HCT116 (cell line): ENCODE measurements around the gene ESD. TPM values are rescaled to one million over a fixed set of nuclear protein-coding genes. Genes with fewer than 3 reads are reported as not detected.

Experiments used
- ATAC-seq: fragments of 200-7000 bp; cut with Tn5 transposase; 2 replicates; pipeline ENCODE4 v1.9.1; 2020; ENCODE audit warnings: mild to moderate bottlenecking, moderate library complexity
- BruUV-seq: library from RNA; stranded (reverse); fragments of 400-500 nt; replicated peaks from 2 replicates; lab custom pipeline; 2021; lab: Mats Ljungman, UMichigan
- CTCF ChIA-PET: fragments of 300-600 bp; sonication (Branson Sonifier 250); formaldehyde crosslinking; loops from one replicate; lab custom pipeline; 2021; ENCODE audit warnings: antibody characterized with exemption; lab: Charles Lee
- POLR2A ChIA-PET: fragments of 300-600, 350-600 bp; sonication (Branson Sonifier 250); formaldehyde crosslinking; loops from one replicate; lab custom pipeline; 2021; ENCODE audit warnings: antibody characterized with exemption; lab: Charles Lee
- RAD21 ChIA-PET, 2 experiments: fragments of 300-600 bp; sonication (Branson Sonifier 250); formaldehyde crosslinking; loops; one replicate each; lab custom pipeline; 2023; ENCODE audit warnings: low total read pairs in 2 of 2; ENCODE audit not compliant: uncharacterized antibody in 2 of 2, unreplicated experiment in 2 of 2, low non-redundant PET in 1 of 2; lab: Charles Lee
- DNase-seq: peaks from one replicate; pipeline ENCODE4 v3.0.0-alpha.2; 2010; ENCODE audit warnings: low read depth, low spot score
- H2AFZ ChIP-seq: fragments of 200-600 bp; shearing (Covaris generic), sonication (generic); 2 replicates; pipeline ENCODE4 v1.6.1; 2017; ENCODE audit warnings: low read depth, mixed run types, mixed read lengths, antibody characterized with exemption, low read length; ENCODE audit not compliant: poor library complexity, severe bottlenecking
- H3K27ac ChIP-seq: 2 replicates; pipeline ENCODE4 v1.5.1; 2012; ENCODE audit warnings: low read depth, low read length
- H3K27me3 ChIP-seq: fragments of 200-600 bp; sonication (generic); 2 replicates; pipeline ENCODE4 v1.6.1; 2016; ENCODE audit warnings: mixed run types, low read length, mixed read lengths; ENCODE audit not compliant: insufficient read depth
- H3K36me3 ChIP-seq, 2 experiments: fragments of 200-500 bp in 1 of 2; fragments of 200-600 bp in 1 of 2; sonication (Bioruptor generic) in 1 of 2; sonication (generic) in 1 of 2; 2 replicates each; pipeline versions ENCODE4 v1.5.1 to v1.6.1; 2014 to 2016; ENCODE audit warnings: low read length in 2 of 2, inconsistent platforms in 1 of 2, mixed read lengths in 1 of 2, mixed run types in 1 of 2; ENCODE audit not compliant: insufficient read depth in 2 of 2, control insufficient read depth in 1 of 2
- H3K4me1 ChIP-seq, 2 experiments: fragments of 200-600 bp in 1 of 2; sonication (generic) in 1 of 2; 2 replicates each; pipeline versions ENCODE4 v1.5.1 to v1.6.1; 2012 to 2017; ENCODE audit warnings: low read length in 2 of 2, inconsistent platforms in 1 of 2, mild to moderate bottlenecking in 1 of 2, mixed read lengths in 1 of 2, mixed run types in 1 of 2, moderate library complexity in 1 of 2; ENCODE audit not compliant: insufficient read depth in 2 of 2, control insufficient read depth in 1 of 2
- H3K4me2 ChIP-seq: fragments of 200-600 bp; sonication (generic); 2 replicates; pipeline ENCODE4 v1.6.1; 2017; ENCODE audit warnings: mixed run types, low read length, mixed read lengths
- H3K4me3 ChIP-seq, 2 experiments: fragments of 200-600 bp in 1 of 2; sonication (generic) in 1 of 2; replicated peaks in 1 of 2; 2 replicates each; pipeline ENCODE4 v1.5.1; 2011 to 2016; ENCODE audit warnings: low read length in 2 of 2, control low read depth in 1 of 2, low read depth in 1 of 2, mild to moderate bottlenecking in 1 of 2, mixed read lengths in 1 of 2, mixed run types in 1 of 2
- H3K79me2 ChIP-seq: fragments of 200-600 bp; sonication (generic); 2 replicates; pipeline ENCODE4 v1.6.1; 2017; ENCODE audit warnings: mild to moderate bottlenecking, mixed run types, low read length, moderate library complexity, mixed read lengths; ENCODE audit not compliant: insufficient read depth
- H3K9ac ChIP-seq: fragments of 200-600 bp; sonication (generic); 2 replicates; pipeline ENCODE4 v1.6.1; 2016; ENCODE audit warnings: low read length, mixed read lengths
- H3K9me2 ChIP-seq: fragments of 200-600 bp; sonication (generic), shearing (Covaris generic); 2 replicates; pipeline ENCODE4 v1.6.1; 2017; ENCODE audit warnings: mixed run types, mild to moderate bottlenecking, moderate library complexity; ENCODE audit not compliant: insufficient read depth
- H3K9me3 ChIP-seq, 2 experiments: fragments of 200-500 bp in 1 of 2; fragments of 200-600 bp in 1 of 2; sonication (Bioruptor generic) in 1 of 2; sonication (generic) in 1 of 2; 2 replicates each; pipeline ENCODE4 v1.6.1; 2014 to 2017; ENCODE audit warnings: low read length in 2 of 2, mixed read lengths in 2 of 2, inconsistent platforms in 1 of 2, low read depth in 1 of 2, mild to moderate bottlenecking in 1 of 2, mixed run types in 1 of 2, moderate library complexity in 1 of 2; ENCODE audit not compliant: control insufficient read depth in 1 of 2, insufficient read depth in 1 of 2
- H4K20me1 ChIP-seq: fragments of 200-600 bp; sonication (generic), shearing (Covaris generic); 2 replicates; pipeline ENCODE4 v1.6.1; 2017; ENCODE audit warnings: mixed run types, mild to moderate bottlenecking, moderate library complexity; ENCODE audit not compliant: insufficient read depth
- ATF3 ChIP-seq: IDR thresholded peaks from 2 replicates; pipeline ENCODE4 v1.6.1; 2012
- CBX3 ChIP-seq: IDR thresholded peaks from 2 replicates; pipeline ENCODE4 v1.6.1; 2012; ENCODE audit warnings: low read depth
- CEBPB ChIP-seq: IDR thresholded peaks from 2 replicates; pipeline ENCODE4 v1.6.1; 2012; ENCODE audit warnings: low read depth
- EZH2phosphoT487 ChIP-seq: fragments of 200-600 bp; IDR thresholded peaks from 2 replicates; pipeline ENCODE4 v1.6.1; 2018; ENCODE audit warnings: antibody characterized with exemption, borderline replicate concordance
- FOSL1 ChIP-seq: IDR thresholded peaks from 2 replicates; pipeline ENCODE4 v1.6.1; 2012; ENCODE audit warnings: low read depth
- JUND ChIP-seq: IDR thresholded peaks from 2 replicates; pipeline ENCODE4 v1.6.1; 2012
- RAD21 ChIP-seq: IDR thresholded peaks from 2 replicates; pipeline ENCODE4 v1.6.1; 2012; ENCODE audit warnings: low read depth, mild to moderate bottlenecking
- SIN3A ChIP-seq: IDR thresholded peaks from 2 replicates; pipeline ENCODE4 v1.6.1; 2012; ENCODE audit warnings: low read depth
- SP1 ChIP-seq: IDR thresholded peaks from 2 replicates; pipeline ENCODE4 v1.6.1; 2012; ENCODE audit warnings: low read depth
- TCF7L2 ChIP-seq: IDR thresholded peaks from 2 replicates; pipeline ENCODE4 v1.7.0; 2011; ENCODE audit warnings: borderline replicate concordance, inconsistent platforms; ENCODE audit not compliant: insufficient read depth, insufficient read length; ENCODE audit errors: extremely low read depth
- YY1 ChIP-seq: IDR thresholded peaks from 2 replicates; pipeline ENCODE4 v1.6.1; 2011; ENCODE audit warnings: low read length, low read depth, moderate library complexity, mild to moderate bottlenecking; ENCODE audit not compliant: insufficient replicate concordance; ENCODE audit errors: extremely low read depth
- ZBTB33 ChIP-seq: IDR thresholded peaks from 2 replicates; pipeline ENCODE4 v1.6.1; 2011; ENCODE audit warnings: mild to moderate bottlenecking, low read length, moderate library complexity; ENCODE audit not compliant: insufficient replicate concordance; ENCODE audit errors: extremely low read depth
- ZFX ChIP-seq: fragments of 450-650 bp; IDR thresholded peaks from 2 replicates; pipeline ENCODE4 v1.6.1; 2017
- ZNF274 ChIP-seq: fragments of 200-500 bp; sonication (Bioruptor generic); IDR thresholded peaks from 2 replicates; pipeline ENCODE4 v1.6.1; 2014; ENCODE audit warnings: mild to moderate bottlenecking, low read depth, low read length, inconsistent platforms
- intact Hi-C: fragments of 100-400 bp; cut with micrococcal nuclease; formaldehyde crosslinking; loops from 2 replicates; pipeline ENCODE4 v1.10.0; 2022
- total RNA-seq: library from RNA; stranded (reverse); gene quantifications from one replicate; pipeline ENCODE4 v1.2.1, GENCODE V29; 2021; ENCODE audit not compliant: unreplicated experiment
- TF ChIP-seq, protein P1 (sequence below): IDR thresholded peaks from 2 replicates; pipeline ENCODE4 v1.6.1; 2012; ENCODE audit warnings: low read depth

Gene ESD
- total RNA-seq, 1 experiment from 2014 or later = 111 TPM

- DNase-seq = no peak
- POLR2A ChIA-PET = interaction anchor here (1.0 kb wide), 1 partner anchor 10 kb away, joined by 3 read pairs; no protein-coding TSS in a partner anchor
- no peak for TF ChIP-seq ATF3
- no peak for TF ChIP-seq YY1
- no peak for TF ChIP-seq JUND
- no peak for TF ChIP-seq EZH2phosphoT487
- TF ChIP-seq ZNF274 = no peak
- TF ChIP-seq ZBTB33 = no peak
- no peak for TF ChIP-seq TCF7L2
- TF ChIP-seq FOSL1 = no peak
- TF ChIP-seq, protein P1, sequence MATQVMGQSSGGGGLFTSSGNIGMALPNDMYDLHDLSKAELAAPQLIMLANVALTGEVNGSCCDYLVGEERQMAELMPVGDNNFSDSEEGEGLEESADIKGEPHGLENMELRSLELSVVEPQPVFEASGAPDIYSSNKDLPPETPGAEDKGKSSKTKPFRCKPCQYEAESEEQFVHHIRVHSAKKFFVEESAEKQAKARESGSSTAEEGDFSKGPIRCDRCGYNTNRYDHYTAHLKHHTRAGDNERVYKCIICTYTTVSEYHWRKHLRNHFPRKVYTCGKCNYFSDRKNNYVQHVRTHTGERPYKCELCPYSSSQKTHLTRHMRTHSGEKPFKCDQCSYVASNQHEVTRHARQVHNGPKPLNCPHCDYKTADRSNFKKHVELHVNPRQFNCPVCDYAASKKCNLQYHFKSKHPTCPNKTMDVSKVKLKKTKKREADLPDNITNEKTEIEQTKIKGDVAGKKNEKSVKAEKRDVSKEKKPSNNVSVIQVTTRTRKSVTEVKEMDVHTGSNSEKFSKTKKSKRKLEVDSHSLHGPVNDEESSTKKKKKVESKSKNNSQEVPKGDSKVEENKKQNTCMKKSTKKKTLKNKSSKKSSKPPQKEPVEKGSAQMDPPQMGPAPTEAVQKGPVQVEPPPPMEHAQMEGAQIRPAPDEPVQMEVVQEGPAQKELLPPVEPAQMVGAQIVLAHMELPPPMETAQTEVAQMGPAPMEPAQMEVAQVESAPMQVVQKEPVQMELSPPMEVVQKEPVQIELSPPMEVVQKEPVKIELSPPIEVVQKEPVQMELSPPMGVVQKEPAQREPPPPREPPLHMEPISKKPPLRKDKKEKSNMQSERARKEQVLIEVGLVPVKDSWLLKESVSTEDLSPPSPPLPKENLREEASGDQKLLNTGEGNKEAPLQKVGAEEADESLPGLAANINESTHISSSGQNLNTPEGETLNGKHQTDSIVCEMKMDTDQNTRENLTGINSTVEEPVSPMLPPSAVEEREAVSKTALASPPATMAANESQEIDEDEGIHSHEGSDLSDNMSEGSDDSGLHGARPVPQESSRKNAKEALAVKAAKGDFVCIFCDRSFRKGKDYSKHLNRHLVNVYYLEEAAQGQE = no peak
- no peak for TF ChIP-seq ZFX
- TF ChIP-seq CEBPB = no peak
- no peak for TF ChIP-seq SP1
- no peak for TF ChIP-seq RAD21
- no peak for TF ChIP-seq SIN3A
- no peak for TF ChIP-seq CBX3
Observed at GRCh38 chr13:46775385-46776107, 21.4 kb downstream of the ESD start.

More at GRCh38 chr13:46775385-46776107, 21.4 kb downstream of the ESD start:
- no peaks in the 10 kb centered on the region for H3K4me1 ChIP-seq
- no peak overlapping the region for H3K9ac ChIP-seq
- no peak overlapping the region for H3K4me3 ChIP-seq
- no peak overlapping the region for H3K27ac ChIP-seq
- H2AFZ ChIP-seq = no peak overlapping the region
- peaks cover 33 to 41% of the 10 kb centered on the region in 2 experiments for H3K36me3 ChIP-seq
- RAD21 ChIA-PET = interaction anchor here in 1 of 2 experiments (0.6 kb wide), 1 partner anchor 11 kb away, joined by 4 read pairs; no protein-coding TSS in a partner anchor
- ATAC-seq = no peak
- H3K9me2 ChIP-seq = no peaks in the 10 kb centered on the region
- BruUV-seq = no TSS peak
- CTCF ChIA-PET = no interaction called here
- no peaks in the 10 kb centered on the region for H3K9me3 ChIP-seq
- H3K27me3 ChIP-seq = no peaks in the 10 kb centered on the region
- intact Hi-C loops = no loop called here
- H4K20me1 ChIP-seq = no peaks in the 10 kb centered on the region
- no peaks in the 10 kb centered on the region for H3K79me2 ChIP-seq
- no peak overlapping the region for H3K4me2 ChIP-seq
